K562 (cell line): Measurements from ENCODE around the gene DGCR8. TPM values are rescaled to one million over a fixed set of nuclear protein-coding genes. Genes with fewer than 3 reads are reported as not detected.
A peak's percentile ranks its signal among the peaks of the same experiment; 100 is the strongest.

Source experiments
- BMI1 ChIP-seq: fragments of 150-350 bp; IDR thresholded peaks from 2 replicates; pipeline ENCODE4 v1.6.1; 2014; ENCODE audit warnings: low read length
- CHAMP1 ChIP-seq: fragments of 450-650 bp; IDR thresholded peaks from 2 replicates; pipeline ENCODE4 v1.6.1; 2016; ENCODE audit warnings: mild to moderate bottlenecking
- GTF2F1 ChIP-seq: IDR thresholded peaks from 2 replicates; pipeline ENCODE4 v1.6.1; 2011; ENCODE audit warnings: low read depth, low read length, improper control_type of control experiment
- KDM2B ChIP-seq: fragments of 250-450 bp; sonication (Bioruptor Pico); IDR thresholded peaks from 2 replicates; pipeline ENCODE4 v1.8.0; 2021; ENCODE audit warnings: mild to moderate bottlenecking, moderate library complexity
- MTA1 ChIP-seq: fragments of 450-650 bp; IDR thresholded peaks from 2 replicates; pipeline ENCODE4 v1.6.1; 2017; ENCODE audit warnings: borderline replicate concordance
- NR2C1 ChIP-seq, 2 experiments: fragments of 450-650 bp; IDR thresholded peaks; 2 replicates each; pipeline ENCODE4 v1.6.1; 2017; ENCODE audit warnings: mild to moderate bottlenecking in 2 of 2, antibody characterized with exemption in 1 of 2, inconsistent platforms in 1 of 2, missing compliant biosample characterization in 1 of 2, missing genetic modification characterization in 1 of 2
- OTX1 ChIP-seq: fragments of 450-650 bp; formaldehyde crosslinking; IDR thresholded peaks from 2 replicates; pipeline ENCODE4 v1.4.0; 2022; ENCODE audit warnings: mild to moderate bottlenecking
- RAD51 ChIP-seq: fragments of 450-650 bp; IDR thresholded peaks from 2 replicates; pipeline ENCODE4 v1.7.1; 2016; ENCODE audit warnings: low read depth, mild to moderate bottlenecking, borderline replicate concordance
- WHSC1 ChIP-seq: IDR thresholded peaks from one replicate; pipeline ENCODE4 v1.6.1; 2012; ENCODE audit warnings: low read length, control low read depth, inconsistent platforms
- ZNF232 ChIP-seq: sonication (generic); formaldehyde crosslinking; IDR thresholded peaks from 2 replicates; pipeline ENCODE4 v1.8.0; 2022; ENCODE audit warnings: mild to moderate bottlenecking, missing genetic modification reagents
- ZNF239 ChIP-seq: fragments of 250-450 bp; sonication (Bioruptor Pico); IDR thresholded peaks from 2 replicates; pipeline ENCODE4 v1.4.0; 2020; ENCODE audit warnings: mild to moderate bottlenecking
- polyA plus RNA-seq, 8 experiments: library from polyadenylated mRNA; depleted of rRNA in 4 of 8; stranded (reverse) in 5 of 8; unstranded in 3 of 8; fragments of >200 nt; fragmentation: Nextera tagmentation in 2 of 8; fragmentation: Illumina TruSeq in 1 of 8; extraction: Ambion mirVana in 2 of 8; extraction: Trizol in 1 of 8; gene quantifications; 2 replicates each; pipeline versions ENCODE4 v1.2.1 to v1.2.3, GENCODE V29; 2011 to 2014; ENCODE audit warnings: inconsistent platforms in 1 of 8, missing spikeins in 1 of 8
- total RNA-seq, 7 experiments: library from RNA; depleted of rRNA in 6 of 7; stranded (reverse); fragments of >200 nt in 6 of 7; fragmentation: Illumina TruSeq in 2 of 7; extraction: Trizol in 2 of 7; gene quantifications; 2 replicates each; pipeline versions ENCODE4 v1.2.1 to v1.2.3, GENCODE V29; 2011 to 2021; ENCODE audit warnings: low replicate concordance in 1 of 7
- TF ChIP-seq, protein P1 (sequence below): sonication (generic); formaldehyde crosslinking; IDR thresholded peaks from 2 replicates; pipeline ENCODE4 v1.8.1; 2023; ENCODE audit warnings: mild to moderate bottlenecking, missing genetic modification reagents, moderate library complexity
- TF ChIP-seq, protein P2 (sequence below), 2 experiments: fragments of 150-350 bp in 1 of 2; IDR thresholded peaks; 2 replicates each; pipeline ENCODE4 v1.6.1; 2012 to 2016; ENCODE audit warnings: low read depth in 2 of 2, low read length in 2 of 2, mild to moderate bottlenecking in 1 of 2, moderate library complexity in 1 of 2
- TF ChIP-seq, protein P3 (sequence below): fragments of 250-450 bp; sonication (Bioruptor Pico); IDR thresholded peaks from 2 replicates; pipeline ENCODE4 v1.9.0; 2021; ENCODE audit warnings: mild to moderate bottlenecking, inconsistent platforms

The DGCR8 gene
- total and polyA plus RNA-seq, 9 of the 15 experiments (the other 6 are each of a cell fraction or from before 2014, with no cell fraction given), result 5.9 to 144 (median 80.1) TPM

- TF ChIP-seq RAD51 (no peak), MTA1 (no peak), BMI1 (no peak), CHAMP1 (no peak), ZNF232 (no peak), NR2C1 (IDR thresholded peaks at IDR 0.05) (no peak), NR2C1 (tag; IDR thresholded peaks at IDR 0.05) (no peak), WHSC1 (peak; percentile 87), OTX1 (CRISPR knock-in tag) (no peak), GTF2F1 (0 out of 2 replicates have a peak, but pooled peaks have one; percentile 17), ZNF239 (CRISPR knock-in tag) (no peak), KDM2B (CRISPR knock-in tag) (0 out of 2 replicates have a peak, but pooled peaks have one; percentile 7)
- TF ChIP-seq, protein P1, sequence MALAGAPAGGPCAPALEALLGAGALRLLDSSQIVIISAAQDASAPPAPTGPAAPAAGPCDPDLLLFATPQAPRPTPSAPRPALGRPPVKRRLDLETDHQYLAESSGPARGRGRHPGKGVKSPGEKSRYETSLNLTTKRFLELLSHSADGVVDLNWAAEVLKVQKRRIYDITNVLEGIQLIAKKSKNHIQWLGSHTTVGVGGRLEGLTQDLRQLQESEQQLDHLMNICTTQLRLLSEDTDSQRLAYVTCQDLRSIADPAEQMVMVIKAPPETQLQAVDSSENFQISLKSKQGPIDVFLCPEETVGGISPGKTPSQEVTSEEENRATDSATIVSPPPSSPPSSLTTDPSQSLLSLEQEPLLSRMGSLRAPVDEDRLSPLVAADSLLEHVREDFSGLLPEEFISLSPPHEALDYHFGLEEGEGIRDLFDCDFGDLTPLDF (CRISPR knock-in tag), result 0 out of 2 replicates have a peak, but pooled peaks have one; percentile 14
- TF ChIP-seq, protein P2, sequence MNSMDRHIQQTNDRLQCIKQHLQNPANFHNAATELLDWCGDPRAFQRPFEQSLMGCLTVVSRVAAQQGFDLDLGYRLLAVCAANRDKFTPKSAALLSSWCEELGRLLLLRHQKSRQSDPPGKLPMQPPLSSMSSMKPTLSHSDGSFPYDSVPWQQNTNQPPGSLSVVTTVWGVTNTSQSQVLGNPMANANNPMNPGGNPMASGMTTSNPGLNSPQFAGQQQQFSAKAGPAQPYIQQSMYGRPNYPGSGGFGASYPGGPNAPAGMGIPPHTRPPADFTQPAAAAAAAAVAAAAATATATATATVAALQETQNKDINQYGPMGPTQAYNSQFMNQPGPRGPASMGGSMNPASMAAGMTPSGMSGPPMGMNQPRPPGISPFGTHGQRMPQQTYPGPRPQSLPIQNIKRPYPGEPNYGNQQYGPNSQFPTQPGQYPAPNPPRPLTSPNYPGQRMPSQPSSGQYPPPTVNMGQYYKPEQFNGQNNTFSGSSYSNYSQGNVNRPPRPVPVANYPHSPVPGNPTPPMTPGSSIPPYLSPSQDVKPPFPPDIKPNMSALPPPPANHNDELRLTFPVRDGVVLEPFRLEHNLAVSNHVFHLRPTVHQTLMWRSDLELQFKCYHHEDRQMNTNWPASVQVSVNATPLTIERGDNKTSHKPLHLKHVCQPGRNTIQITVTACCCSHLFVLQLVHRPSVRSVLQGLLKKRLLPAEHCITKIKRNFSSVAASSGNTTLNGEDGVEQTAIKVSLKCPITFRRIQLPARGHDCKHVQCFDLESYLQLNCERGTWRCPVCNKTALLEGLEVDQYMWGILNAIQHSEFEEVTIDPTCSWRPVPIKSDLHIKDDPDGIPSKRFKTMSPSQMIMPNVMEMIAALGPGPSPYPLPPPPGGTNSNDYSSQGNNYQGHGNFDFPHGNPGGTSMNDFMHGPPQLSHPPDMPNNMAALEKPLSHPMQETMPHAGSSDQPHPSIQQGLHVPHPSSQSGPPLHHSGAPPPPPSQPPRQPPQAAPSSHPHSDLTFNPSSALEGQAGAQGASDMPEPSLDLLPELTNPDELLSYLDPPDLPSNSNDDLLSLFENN (IDR thresholded peaks at IDR 0.05; ENCODE audit: low read depth in 2 of 2, low read length in 2 of 2), result 0 out of 4 replicates have a peak, but pooled peaks of 1 of the 2 experiments have one; percentile 10
- TF ChIP-seq, protein P3, sequence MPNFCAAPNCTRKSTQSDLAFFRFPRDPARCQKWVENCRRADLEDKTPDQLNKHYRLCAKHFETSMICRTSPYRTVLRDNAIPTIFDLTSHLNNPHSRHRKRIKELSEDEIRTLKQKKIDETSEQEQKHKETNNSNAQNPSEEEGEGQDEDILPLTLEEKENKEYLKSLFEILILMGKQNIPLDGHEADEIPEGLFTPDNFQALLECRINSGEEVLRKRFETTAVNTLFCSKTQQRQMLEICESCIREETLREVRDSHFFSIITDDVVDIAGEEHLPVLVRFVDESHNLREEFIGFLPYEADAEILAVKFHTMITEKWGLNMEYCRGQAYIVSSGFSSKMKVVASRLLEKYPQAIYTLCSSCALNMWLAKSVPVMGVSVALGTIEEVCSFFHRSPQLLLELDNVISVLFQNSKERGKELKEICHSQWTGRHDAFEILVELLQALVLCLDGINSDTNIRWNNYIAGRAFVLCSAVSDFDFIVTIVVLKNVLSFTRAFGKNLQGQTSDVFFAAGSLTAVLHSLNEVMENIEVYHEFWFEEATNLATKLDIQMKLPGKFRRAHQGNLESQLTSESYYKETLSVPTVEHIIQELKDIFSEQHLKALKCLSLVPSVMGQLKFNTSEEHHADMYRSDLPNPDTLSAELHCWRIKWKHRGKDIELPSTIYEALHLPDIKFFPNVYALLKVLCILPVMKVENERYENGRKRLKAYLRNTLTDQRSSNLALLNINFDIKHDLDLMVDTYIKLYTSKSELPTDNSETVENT (CRISPR knock-in tag), result 0 out of 2 replicates have a peak, but pooled peaks have one; percentile 49
These were observed 9.4 kb downstream of the DGCR8 start (continued) for GRCh38 chr22:20089226-20089976.
